Left forelimb (tissue), 1 donor: Measurements from ENCODE around the gene PCAT6.
A peak's percentile ranks its signal among the peaks of the same experiment; 100 is the strongest.
"Not testable (repeated sequence)": the region's sequence is repeated elsewhere in the genome, so short reads cannot be mapped to it uniquely, and the experiment has no call there.

Experiments used
- DNase-seq: peaks from one replicate; pipeline ENCODE4 v3.0.0-alpha.2; 2018; ENCODE audit warnings: low spot score

The PCAT6 gene

GRCh38 chr1:202807451-202807925, 3.3 kb upstream of the PCAT6 start:
- DNase-seq = peak; percentile 75

GRCh38 chr1:202807926-202808757, 2.6 kb upstream of the PCAT6 start, which contains the start of gene KDM5B:
Gene KDM5B, minus strand, starts transcription at chr1:202808421. Its CDS starts 116 bp downstream, at chr1:202808305.
- DNase-seq = peak; percentile 82

GRCh38 chr1:202809597-202810159, 1.1 kb upstream of the PCAT6 start:
- no peak for DNase-seq

GRCh38 chr1:202810193-202810614, 550 bp upstream of the PCAT6 start:
- no peak for DNase-seq

- no peak for DNase-seq
Measured at GRCh38 chr1:202811296-202812175, 782 bp downstream of the PCAT6 start.

- no peak for DNase-seq
Measured at GRCh38 chr1:202812176-202813026, 1.6 kb downstream of the PCAT6 start.

- no peak for DNase-seq
Measured at GRCh38 chr1:202815120-202815519, 4.4 kb downstream of the PCAT6 start.

- no peak for DNase-seq
Measured at GRCh38 chr1:202818819-202819218, 8.1 kb downstream of the PCAT6 start.

GRCh38 chr1:202821467-202821866, 10.7 kb downstream of the PCAT6 start:
- DNase-seq = no peak

- DNase-seq = no peak
Measured at GRCh38 chr1:202825748-202826147, 15.0 kb downstream of the PCAT6 start.

GRCh38 chr1:202829223-202829622, 18.5 kb downstream of the PCAT6 start:
- DNase-seq = not testable (repeated sequence)

GRCh38 chr1:202831906-202832305, 21.2 kb downstream of the PCAT6 start:
- no peak for DNase-seq

GRCh38 chr1:202834771-202835547, 24.2 kb downstream of the PCAT6 start:
- no peak for DNase-seq

GRCh38 chr1:202835548-202836072, 24.9 kb downstream of the PCAT6 start:
- DNase-seq = no peak

GRCh38 chr1:202836623-202837403, 26.1 kb downstream of the PCAT6 start:
- no peak for DNase-seq

GRCh38 chr1:202837746-202838262, 27.1 kb downstream of the PCAT6 start:
- DNase-seq = no peak

- no peak for DNase-seq
Measured at GRCh38 chr1:202843081-202843480, 32.3 kb downstream of the PCAT6 start.

GRCh38 chr1:202844259-202844658, 33.5 kb downstream of the PCAT6 start:
- DNase-seq = no peak

- DNase-seq = no peak
Measured at GRCh38 chr1:202844935-202845334, 34.2 kb downstream of the PCAT6 start.
